MCF 10A (cell line): Measurements from ENCODE around the gene SAP25. TPM values are rescaled to one million over a fixed set of nuclear protein-coding genes. Genes with fewer than 3 reads are reported as not detected.

Experiments
- BruUV-seq: library from RNA; stranded (reverse); fragments of 400-500 nt; replicated peaks from 2 replicates; lab custom pipeline; 2021; lab: Mats Ljungman, UMichigan
- CTCF ChIA-PET: fragments of 300-600 bp; sonication (Branson Sonifier 250); formaldehyde crosslinking; extraction: SDS; loops from one replicate; lab custom pipeline; 2021; ENCODE audit warnings: antibody characterized with exemption, inconsistent platforms; lab: Yijun Ruan, JAX
- POLR2A ChIA-PET: fragments of 300-600, 350-650 bp; sonication (Branson Sonifier 250); formaldehyde crosslinking; extraction: SDS; loops from one replicate; lab custom pipeline; 2020; ENCODE audit warnings: antibody characterized with exemption, inconsistent platforms; lab: Yijun Ruan, JAX
- DNase-seq: peaks from one replicate; pipeline ENCODE4 v3.0.0-alpha.2; 2018; ENCODE audit not compliant: unreplicated experiment
- H3K27ac Mint-ChIP-seq: one replicate; pipeline ENCODE4 v1.8.0; 2022; ENCODE audit warnings: mild to moderate bottlenecking, low read depth, mixed read lengths; ENCODE audit not compliant: unreplicated experiment
- H3K27me3 Mint-ChIP-seq: one replicate; pipeline ENCODE4 v1.8.0; 2022; ENCODE audit warnings: mixed read lengths; ENCODE audit not compliant: insufficient read depth, unreplicated experiment
- H3K36me3 Mint-ChIP-seq: one replicate; pipeline ENCODE4 v1.8.0; 2022; ENCODE audit warnings: mild to moderate bottlenecking, moderate library complexity, mixed read lengths; ENCODE audit not compliant: insufficient read depth, unreplicated experiment
- H3K4me1 Mint-ChIP-seq: one replicate; pipeline ENCODE4 v1.8.0; 2022; ENCODE audit warnings: mixed read lengths; ENCODE audit not compliant: insufficient read depth, unreplicated experiment
- H3K4me3 Mint-ChIP-seq: one replicate; pipeline ENCODE4 v1.8.0; 2022; ENCODE audit warnings: mild to moderate bottlenecking, moderate library complexity, mixed read lengths; ENCODE audit not compliant: unreplicated experiment
- H3K9me3 Mint-ChIP-seq: one replicate; pipeline ENCODE4 v1.8.0; 2022; ENCODE audit warnings: mixed read lengths; ENCODE audit not compliant: unreplicated experiment
- CTCF ChIP-seq: fragments of 200-600 bp; IDR thresholded peaks from one replicate; pipeline ENCODE4 v1.8.0; 2022; ENCODE audit warnings: antibody characterized with exemption, mild to moderate bottlenecking; ENCODE audit not compliant: unreplicated experiment
- intact Hi-C: fragments of 100-400 bp; cut with micrococcal nuclease; formaldehyde crosslinking; loops from 2 replicates; pipeline ENCODE4 v1.14.1; 2022
- total RNA-seq: library from RNA; stranded (reverse); gene quantifications from 2 replicates; pipeline ENCODE4 v1.2.3, GENCODE V29; 2022

The SAP25 gene
- total RNA-seq, 1 experiment from 2014 or later: 1.2 TPM

- DNase-seq: no peak
- CTCF ChIA-PET: interaction anchor here (0.6 to 1.3 kb wide), 5 partner anchors 17 to 247 kb away, joined by 3 to 6 read pairs (median 3); partner anchors contain the start of genes FBXO24 and LRCH4
- intact Hi-C loops: loop anchor here (5.0 kb wide), 1 partner anchor 89 kb away; the partner anchor contains the start of gene GIGYF1
- Mint-ChIP-seq H3K9me3 (no peaks in the 10 kb centered on the region), H3K4me1 (peaks cover 5% of the 10 kb centered on the region), H3K36me3 (peaks cover 6% of the 10 kb centered on the region), H3K4me3 (peak overlapping the region; percentile 72), H3K27ac (no peak overlapping the region), H3K27me3 (no peaks in the 10 kb centered on the region)
- POLR2A ChIA-PET: interaction anchor here (0.7 kb wide), 1 partner anchor 175 kb away, joined by 5 read pairs; the partner anchor contains the start of gene ZCWPW1
- TF ChIP-seq CTCF: no peak
- no TSS peak for BruUV-seq
These were observed 30.0 kb upstream of the SAP25 start for GRCh38 chr7:100603726-100604027.

GRCh38 chr7:100602889-100603725 is 29.4 kb upstream of the SAP25 start:
- CTCF ChIA-PET: interaction anchor here (0.6 to 1.3 kb wide), 5 partner anchors 16 to 247 kb away, joined by 3 to 6 read pairs (median 3); partner anchors contain the start of genes FBXO24 and LRCH4
- intact Hi-C loops: loop anchor here (5.0 kb wide), 1 partner anchor 89 kb away; the partner anchor contains the start of gene GIGYF1
- H3K4me1 Mint-ChIP-seq: peaks cover 5% of the 10 kb centered on the region
- H3K36me3 Mint-ChIP-seq: peaks cover 2% of the 10 kb centered on the region
- POLR2A ChIA-PET: no interaction called here
- BruUV-seq: no TSS peak
- H3K9me3 Mint-ChIP-seq: no peaks in the 10 kb centered on the region
- DNase-seq: no peak
- no peak overlapping the region for H3K27ac Mint-ChIP-seq
- H3K4me3 Mint-ChIP-seq: peak overlapping the region; percentile 72
- H3K27me3 Mint-ChIP-seq: no peaks in the 10 kb centered on the region
- no peak for TF ChIP-seq CTCF

- no TSS peak for BruUV-seq
- H3K4me3 Mint-ChIP-seq: no peak overlapping the region
- CTCF ChIA-PET: interaction anchor here (0.6 kb wide), 1 partner anchor 135 kb away, joined by 3 read pairs; no protein-coding TSS in a partner anchor
These were observed 27.0 kb upstream of the SAP25 start for GRCh38 chr7:100600730-100601038.

More at GRCh38 chr7:100600730-100601038, 27.0 kb upstream of the SAP25 start:
- Mint-ChIP-seq H3K36me3 (no peaks in the 10 kb centered on the region), H3K4me1 (peaks cover 5% of the 10 kb centered on the region), H3K9me3 (no peaks in the 10 kb centered on the region), H3K27me3 (no peaks in the 10 kb centered on the region), H3K27ac (no peak overlapping the region)
- POLR2A ChIA-PET: no interaction called here
- intact Hi-C loops: loop anchor here (5.0 kb wide), 1 partner anchor 92 kb away; the partner anchor contains the start of gene GIGYF1
- DNase-seq: no peak
- no peak for TF ChIP-seq CTCF
